Measurements from ENCODE around the gene KATNA1. TPM values are rescaled to one million over a fixed set of nuclear protein-coding genes. Genes with fewer than 3 reads are reported as not detected.

Gene KATNA1
- total RNA-seq, 1 donor from 2014 or later, result 15.0 TPM

DNA sequence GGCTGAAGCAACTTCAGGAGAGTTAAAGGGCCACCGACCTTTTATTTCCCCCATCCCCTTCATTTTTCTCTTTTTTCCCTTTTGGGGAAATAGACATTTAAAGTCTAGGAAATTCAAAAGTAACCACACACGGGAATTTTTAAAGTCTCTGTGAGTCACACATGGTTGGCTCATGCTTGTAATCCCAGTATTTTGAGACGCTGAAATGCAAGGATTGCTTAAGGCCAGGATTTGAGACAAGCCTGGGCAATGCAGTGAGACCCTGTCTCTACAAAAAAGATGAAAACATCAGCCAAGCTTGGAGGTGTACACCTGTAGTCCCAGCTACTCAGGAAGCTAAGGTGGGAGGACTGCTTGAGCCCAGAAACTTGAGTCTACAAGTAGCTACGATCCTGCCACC lies 34.2 kb downstream of the KATNA1 start:
- H3K4me1 Mint-ChIP-seq, result peaks cover 6% of the 10 kb centered on the region
- TF ChIP-seq, protein P1, sequence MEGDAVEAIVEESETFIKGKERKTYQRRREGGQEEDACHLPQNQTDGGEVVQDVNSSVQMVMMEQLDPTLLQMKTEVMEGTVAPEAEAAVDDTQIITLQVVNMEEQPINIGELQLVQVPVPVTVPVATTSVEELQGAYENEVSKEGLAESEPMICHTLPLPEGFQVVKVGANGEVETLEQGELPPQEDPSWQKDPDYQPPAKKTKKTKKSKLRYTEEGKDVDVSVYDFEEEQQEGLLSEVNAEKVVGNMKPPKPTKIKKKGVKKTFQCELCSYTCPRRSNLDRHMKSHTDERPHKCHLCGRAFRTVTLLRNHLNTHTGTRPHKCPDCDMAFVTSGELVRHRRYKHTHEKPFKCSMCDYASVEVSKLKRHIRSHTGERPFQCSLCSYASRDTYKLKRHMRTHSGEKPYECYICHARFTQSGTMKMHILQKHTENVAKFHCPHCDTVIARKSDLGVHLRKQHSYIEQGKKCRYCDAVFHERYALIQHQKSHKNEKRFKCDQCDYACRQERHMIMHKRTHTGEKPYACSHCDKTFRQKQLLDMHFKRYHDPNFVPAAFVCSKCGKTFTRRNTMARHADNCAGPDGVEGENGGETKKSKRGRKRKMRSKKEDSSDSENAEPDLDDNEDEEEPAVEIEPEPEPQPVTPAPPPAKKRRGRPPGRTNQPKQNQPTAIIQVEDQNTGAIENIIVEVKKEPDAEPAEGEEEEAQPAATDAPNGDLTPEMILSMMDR (conservative IDR thresholded peaks at IDR 0.05), result no peak
- no peak overlapping the region for H3K27ac Mint-ChIP-seq (ENCODE audit: unreplicated experiment)
- peaks cover 19% of the 10 kb centered on the region for H3K36me3 Mint-ChIP-seq (ENCODE audit: low read depth)
- H3K9me3 Mint-ChIP-seq, result peaks cover 4% of the 10 kb centered on the region
- DNase-seq (ENCODE audit: low read depth, low spot score), result no peak
- H3K27me3 Mint-ChIP-seq (ENCODE audit: low read depth), result no peaks in the 10 kb centered on the region
- H3K4me3 Mint-ChIP-seq, result no peak overlapping the region

DNA sequence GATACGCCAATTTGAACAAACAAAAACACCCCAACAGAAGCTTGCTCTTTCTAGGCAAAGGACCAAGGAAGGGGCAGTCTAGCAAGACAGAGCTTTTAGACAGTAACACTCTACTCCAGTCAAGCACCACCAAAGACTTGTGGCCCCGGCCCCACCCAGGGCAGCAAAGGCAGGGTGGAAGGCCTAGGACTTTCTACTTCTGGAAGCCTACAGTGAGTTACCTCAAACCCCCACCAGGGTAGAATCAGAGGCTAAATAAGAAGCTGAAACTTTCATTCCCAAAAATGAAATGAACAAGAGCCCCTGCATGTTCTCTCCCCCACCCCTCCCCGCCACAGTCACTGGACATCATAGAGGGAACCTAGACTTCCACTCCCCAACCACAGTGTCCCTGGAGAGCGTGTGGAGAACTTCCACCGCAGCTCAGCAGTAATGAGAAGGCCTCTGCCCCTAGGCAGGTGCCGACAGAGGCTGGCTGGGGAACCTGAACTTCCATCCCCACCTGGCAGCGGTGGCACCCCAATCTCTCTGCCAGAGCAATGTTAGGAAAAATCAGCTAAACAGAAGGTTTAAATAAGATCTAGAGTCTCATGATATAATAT lies 40.0 kb downstream of the KATNA1 start:
- Mint-ChIP-seq H3K27me3 (ENCODE audit: low read depth) (no peaks in the 10 kb centered on the region), H3K4me1 (no peaks in the 10 kb centered on the region), H3K4me3 (no peak overlapping the region), H3K27ac (ENCODE audit: unreplicated experiment) (no peak overlapping the region), H3K9me3 (peaks cover 4% of the 10 kb centered on the region), H3K36me3 (ENCODE audit: low read depth) (peaks cover 11% of the 10 kb centered on the region)
- DNase-seq (ENCODE audit: low read depth, low spot score), result no peak
- TF ChIP-seq, protein P1 (conservative IDR thresholded peaks at IDR 0.05), result no peak

GRCh38 chr6:149600508-149600907 lies 48.0 kb downstream of the KATNA1 start:
- H3K4me3 Mint-ChIP-seq, result no peak overlapping the region
- TF ChIP-seq, protein P1 (conservative IDR thresholded peaks at IDR 0.05), result no peak
- no peak for DNase-seq (ENCODE audit: low read depth, low spot score)
- peaks cover 10% of the 10 kb centered on the region for H3K36me3 Mint-ChIP-seq (ENCODE audit: low read depth)
- no peaks in the 10 kb centered on the region for H3K27me3 Mint-ChIP-seq (ENCODE audit: low read depth)
- H3K4me1 Mint-ChIP-seq, result no peaks in the 10 kb centered on the region
- H3K9me3 Mint-ChIP-seq, result no peaks in the 10 kb centered on the region
- no peak overlapping the region for H3K27ac Mint-ChIP-seq (ENCODE audit: unreplicated experiment)

DNA sequence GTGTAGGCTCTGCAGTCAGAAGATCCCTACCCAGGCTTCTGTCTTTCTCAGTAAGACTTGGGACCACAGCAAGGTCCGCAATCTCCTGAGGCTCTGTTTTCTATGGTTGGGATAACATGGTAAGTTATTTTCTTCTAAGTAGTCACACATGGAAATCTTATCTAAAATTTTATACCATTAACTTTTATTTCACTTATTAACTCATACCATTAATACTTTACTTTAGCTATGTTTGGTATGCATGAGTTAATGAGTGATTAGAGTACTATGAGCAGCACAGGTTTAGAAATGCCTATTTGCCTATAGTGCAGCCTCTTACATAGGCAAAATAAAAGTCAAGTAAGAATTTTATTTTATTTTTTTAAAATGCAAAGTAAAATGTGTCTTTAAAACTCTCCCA lies 55.1 kb downstream of the KATNA1 start:
- Mint-ChIP-seq H3K36me3 (ENCODE audit: low read depth) (peaks cover 8% of the 10 kb centered on the region), H3K9me3 (no peaks in the 10 kb centered on the region), H3K4me3 (no peak overlapping the region), H3K27me3 (ENCODE audit: low read depth) (no peaks in the 10 kb centered on the region), H3K27ac (ENCODE audit: unreplicated experiment) (no peak overlapping the region), H3K4me1 (no peaks in the 10 kb centered on the region)
- DNase-seq (ENCODE audit: low read depth, low spot score), result no peak
- TF ChIP-seq, protein P1 (conservative IDR thresholded peaks at IDR 0.05), result no peak

- no peak overlapping the region for H3K4me3 Mint-ChIP-seq
- no peaks in the 10 kb centered on the region for H3K9me3 Mint-ChIP-seq
- H3K27ac Mint-ChIP-seq (ENCODE audit: unreplicated experiment), result no peak overlapping the region
- H3K36me3 Mint-ChIP-seq (ENCODE audit: low read depth), result peaks cover 10% of the 10 kb centered on the region
- TF ChIP-seq, protein P1 (conservative IDR thresholded peaks at IDR 0.05), result no peak
- no peaks in the 10 kb centered on the region for H3K27me3 Mint-ChIP-seq (ENCODE audit: low read depth)
- DNase-seq (ENCODE audit: low read depth, low spot score), result no peak
- no peaks in the 10 kb centered on the region for H3K4me1 Mint-ChIP-seq
Measured at GRCh38 chr6:149592983-149593382, 55.5 kb downstream of the KATNA1 start.

Data from neural crest cell (in vitro differentiated cells).